C4-2B (cell line): Measurements from ENCODE around the gene PFN4.

Source experiments
- ZFX ChIP-seq: fragments of 450-650 bp; IDR thresholded peaks from 2 replicates; pipeline ENCODE4 v1.6.1; 2017
- TF ChIP-seq, protein P1 (sequence below): fragments of 450-650 bp; conservative IDR thresholded peaks from 2 replicates; pipeline ENCODE4 v1.5.1; 2017; ENCODE audit warnings: mild to moderate bottlenecking

DNA sequence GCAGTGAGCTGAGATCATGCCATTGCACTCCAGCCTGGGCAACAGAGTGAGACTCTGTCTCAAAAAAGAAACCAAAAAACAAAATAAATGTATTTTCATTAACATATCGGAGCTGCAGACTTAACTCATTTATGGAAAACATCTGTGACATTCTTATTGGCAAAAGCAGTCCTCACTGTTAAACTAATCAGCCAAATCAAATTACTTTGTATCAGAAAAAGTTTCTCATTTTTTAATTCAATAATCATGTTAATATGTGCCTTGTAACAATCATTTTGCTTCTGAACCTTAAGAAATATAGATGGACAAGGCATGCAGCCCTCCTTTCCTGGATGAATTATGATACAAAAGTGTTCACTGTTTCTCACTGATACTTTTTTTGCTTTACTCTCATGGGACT is 20.5 kb downstream of the PFN4 start:
- TF ChIP-seq ZFX, result no peak
- TF ChIP-seq, protein P1, sequence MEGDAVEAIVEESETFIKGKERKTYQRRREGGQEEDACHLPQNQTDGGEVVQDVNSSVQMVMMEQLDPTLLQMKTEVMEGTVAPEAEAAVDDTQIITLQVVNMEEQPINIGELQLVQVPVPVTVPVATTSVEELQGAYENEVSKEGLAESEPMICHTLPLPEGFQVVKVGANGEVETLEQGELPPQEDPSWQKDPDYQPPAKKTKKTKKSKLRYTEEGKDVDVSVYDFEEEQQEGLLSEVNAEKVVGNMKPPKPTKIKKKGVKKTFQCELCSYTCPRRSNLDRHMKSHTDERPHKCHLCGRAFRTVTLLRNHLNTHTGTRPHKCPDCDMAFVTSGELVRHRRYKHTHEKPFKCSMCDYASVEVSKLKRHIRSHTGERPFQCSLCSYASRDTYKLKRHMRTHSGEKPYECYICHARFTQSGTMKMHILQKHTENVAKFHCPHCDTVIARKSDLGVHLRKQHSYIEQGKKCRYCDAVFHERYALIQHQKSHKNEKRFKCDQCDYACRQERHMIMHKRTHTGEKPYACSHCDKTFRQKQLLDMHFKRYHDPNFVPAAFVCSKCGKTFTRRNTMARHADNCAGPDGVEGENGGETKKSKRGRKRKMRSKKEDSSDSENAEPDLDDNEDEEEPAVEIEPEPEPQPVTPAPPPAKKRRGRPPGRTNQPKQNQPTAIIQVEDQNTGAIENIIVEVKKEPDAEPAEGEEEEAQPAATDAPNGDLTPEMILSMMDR, result no peak
